GM12878 (cell line): ENCODE data around the gene A1BG. TPM values are rescaled to one million over a fixed set of nuclear protein-coding genes. Genes with fewer than 3 reads are reported as not detected.

ENCODE experiments used
- ATAC-seq: fragments of 200-7000 bp; cut with Tn5 transposase; 3 replicates; pipeline ENCODE4 v1.9.1; 2020; ENCODE audit warnings: mild to moderate bottlenecking, moderate library complexity
- BruUV-seq: library from RNA; stranded (reverse); fragments of 400-500 nt; replicated peaks from 2 replicates; lab custom pipeline; 2021; lab: Mats Ljungman, UMichigan
- CTCF ChIA-PET: fragments of 300-600 bp; sonication (Branson Sonifier 250); formaldehyde crosslinking; extraction: SDS; loops from one replicate; lab custom pipeline; 2021; ENCODE audit warnings: inconsistent platforms; lab: Yijun Ruan, JAX
- POLR2A ChIA-PET: fragments of 350-600 bp; formaldehyde crosslinking; extraction: SDS; loops from one replicate; lab custom pipeline; 2021; ENCODE audit warnings: inconsistent platforms; lab: Charles Lee
- RAD21 ChIA-PET: fragments of 300-600 bp; sonication (Branson Sonifier 250); formaldehyde crosslinking; loops from one replicate; lab custom pipeline; 2023; ENCODE audit warnings: antibody characterized with exemption; ENCODE audit not compliant: unreplicated experiment; lab: Charles Lee
- SMC1A ChIA-PET: fragments of 300-600 bp; sonication (Branson Sonifier 250); formaldehyde crosslinking; loops from one replicate; lab custom pipeline; 2023; ENCODE audit not compliant: unreplicated experiment, uncharacterized antibody; lab: Charles Lee
- DNase-seq: peaks from one replicate; pipeline ENCODE4 v3.0.0-alpha.2; 2011; ENCODE audit warnings: low read depth, low spot score
- FAIRE-seq: peaks from 3 replicates; lab custom pipeline; 2011; peaks lifted over from hg19 to GRCh38; lab: Jason Lieb, UNC
- H2AFZ ChIP-seq: 2 replicates; pipeline ENCODE4 v1.6.0; 2011; ENCODE audit warnings: low read depth, low read length, control low read depth; ENCODE audit not compliant: control insufficient read depth
- H3K27ac ChIP-seq: 2 replicates; pipeline ENCODE4 v1.5.1; 2011; ENCODE audit warnings: control low read depth; ENCODE audit not compliant: control insufficient read depth, insufficient read depth
- H3K27me3 ChIP-seq, 2 experiments: replicated peaks in 1 of 2; 2 replicates each; pipeline versions ENCODE4 v1.6.0 to v1.6.1; 2011; ENCODE audit warnings: low read length in 1 of 2; ENCODE audit not compliant: control insufficient read depth in 2 of 2, insufficient read depth in 2 of 2
- H3K36me3 ChIP-seq, 2 experiments: 2 replicates each; pipeline ENCODE4 v1.5.1; 2011; ENCODE audit warnings: low read length in 1 of 2; ENCODE audit not compliant: control insufficient read depth in 2 of 2, insufficient read depth in 2 of 2
- H3K4me1 ChIP-seq: 2 replicates; pipeline ENCODE4 v1.6.1; 2011; ENCODE audit warnings: mild to moderate bottlenecking, low read length, moderate library complexity, mixed read lengths; ENCODE audit not compliant: control insufficient read depth, insufficient read depth
- H3K4me2 ChIP-seq: 2 replicates; pipeline ENCODE4 v1.6.0; 2011; ENCODE audit warnings: control low read depth; ENCODE audit not compliant: control insufficient read depth, insufficient read depth
- H3K4me3 ChIP-seq: fragments of 200-600 bp; sonication (generic); 2 replicates; pipeline ENCODE4 v1.5.1; 2016
- H3K79me2 ChIP-seq: 2 replicates; pipeline ENCODE4 v1.6.0; 2011; ENCODE audit warnings: low read length; ENCODE audit not compliant: control insufficient read depth, insufficient read depth
- H3K9ac ChIP-seq: 2 replicates; pipeline ENCODE4 v1.8.0; 2011; ENCODE audit warnings: low read length, control low read depth, mixed read lengths; ENCODE audit not compliant: control insufficient read depth, insufficient read depth
- H3K9me3 ChIP-seq: replicated peaks from 3 replicates; pipeline ENCODE4 v1.5.1; 2011; ENCODE audit warnings: mild to moderate bottlenecking, low read length; ENCODE audit not compliant: control insufficient read depth, insufficient read depth
- H4K20me1 ChIP-seq: 2 replicates; pipeline ENCODE4 v1.6.0; 2011; ENCODE audit not compliant: control insufficient read depth, insufficient read depth
- BCL11A ChIP-seq: IDR thresholded peaks from 2 replicates; pipeline ENCODE4 v1.6.1; 2011; ENCODE audit warnings: low read depth, low read length
- CHD1 ChIP-seq: IDR thresholded peaks from 2 replicates; pipeline ENCODE4 v1.6.1; 2012; ENCODE audit warnings: low read depth, low read length, improper control_type of control experiment
- CTCF ChIP-seq, 3 experiments: IDR thresholded peaks in 2 of 3; conservative IDR thresholded peaks in 1 of 3; 2 replicates each; pipeline ENCODE4 v1.5.1; 2011; ENCODE audit warnings: low read depth in 3 of 3, low read length in 3 of 3, mild to moderate bottlenecking in 3 of 3, control low read depth in 2 of 3, moderate library complexity in 2 of 3, inconsistent platforms in 1 of 3, mixed read lengths in 1 of 3; ENCODE audit not compliant: control insufficient read depth in 2 of 3, insufficient read depth in 1 of 3; ENCODE audit errors: extremely low read depth in 1 of 3
- DPF2 ChIP-seq: fragments of 450-650 bp; IDR thresholded peaks from 2 replicates; pipeline ENCODE4 v1.6.1; 2017; ENCODE audit warnings: mild to moderate bottlenecking
- E2F8 ChIP-seq: fragments of 450-650 bp; IDR thresholded peaks from 2 replicates; pipeline ENCODE4 v1.6.1; 2018; ENCODE audit warnings: mild to moderate bottlenecking, low read depth, moderate library complexity; ENCODE audit not compliant: partially characterized antibody
- ELK1 ChIP-seq: IDR thresholded peaks from 2 replicates; pipeline ENCODE4 v1.6.1; 2012; ENCODE audit warnings: low read depth, low read length, improper control_type of control experiment
- GATAD2B ChIP-seq: fragments of 450-650 bp; conservative IDR thresholded peaks from 2 replicates; pipeline ENCODE4 v1.6.1; 2017; ENCODE audit warnings: low read depth, mild to moderate bottlenecking, moderate library complexity
- HDGF ChIP-seq: fragments of 450-650 bp; IDR thresholded peaks from 2 replicates; pipeline ENCODE4 v1.6.1; 2016; ENCODE audit warnings: antibody characterized with exemption
- KAT2A ChIP-seq: conservative IDR thresholded peaks from 2 replicates; pipeline ENCODE4 v1.6.1; 2011; ENCODE audit warnings: low read depth, low read length; ENCODE audit not compliant: control insufficient read depth
- MAX ChIP-seq: IDR thresholded peaks from 2 replicates; pipeline ENCODE4 v1.6.1; 2012; ENCODE audit warnings: low read depth, low read length, improper control_type of control experiment
- PML ChIP-seq: IDR thresholded peaks from 2 replicates; pipeline ENCODE4 v1.6.1; 2012; ENCODE audit warnings: low read length, inconsistent platforms
- RAD51 ChIP-seq: fragments of 450-650 bp; IDR thresholded peaks from 2 replicates; pipeline ENCODE4 v1.6.1; 2016; ENCODE audit warnings: moderate library complexity, mild to moderate bottlenecking, inconsistent platforms
- RCOR1 ChIP-seq: conservative IDR thresholded peaks from 2 replicates; pipeline ENCODE4 v1.6.1; 2012; ENCODE audit warnings: low read depth, low read length, improper control_type of control experiment
- TCF12 ChIP-seq: IDR thresholded peaks from 2 replicates; pipeline ENCODE4 v1.6.1; 2011; ENCODE audit warnings: low read depth, mild to moderate bottlenecking, low read length
- TCF3 ChIP-seq: IDR thresholded peaks from 2 replicates; pipeline ENCODE4 v1.6.1; 2012; ENCODE audit warnings: low read depth, mild to moderate bottlenecking, low read length, borderline replicate concordance; ENCODE audit not compliant: insufficient read depth
- ZSCAN29 ChIP-seq: fragments of 450-650 bp; IDR thresholded peaks from 2 replicates; pipeline ENCODE4 v1.6.1; 2017; ENCODE audit warnings: mild to moderate bottlenecking, moderate library complexity
- WGBS: methylation state at CpG from one replicate; pipeline ENCODE4 v1.1.6; 2016; ENCODE audit warnings: low lambda C conversion rate; ENCODE audit not compliant: insufficient replicate concordance, insufficient coverage; ENCODE audit errors: missing lambda C conversion rate; 5-methylcytosine and 5-hydroxymethylcytosine counted together
- in situ Hi-C: fragments of 300-500 bp; cut with MboI; formaldehyde crosslinking; loops from 9 replicates; pipeline ENCODE4 v1.14.3; 2018; ENCODE audit warnings: mixed read lengths
- intact Hi-C: fragments of 100-400 bp; cut with micrococcal nuclease; formaldehyde crosslinking; loops from one replicate; pipeline ENCODE4 v1.14.2; 2022; ENCODE audit not compliant: unreplicated experiment
- polyA plus RNA-seq, 11 experiments: library from polyadenylated mRNA; depleted of rRNA in 4 of 11; unstranded in 6 of 11; stranded (reverse) in 5 of 11; fragments of >200 nt; fragmentation: Nextera tagmentation in 4 of 11; fragmentation: Illumina TruSeq in 1 of 11; extraction: Ambion mirVana in 4 of 11; extraction: Trizol in 1 of 11; gene quantifications; 1 replicate in 1 of 11; 2 replicates in 10 of 11; pipeline versions ENCODE4 v1.2.1 to v1.2.3, GENCODE V29; 2011 to 2016; ENCODE audit warnings: inconsistent platforms in 2 of 11, missing spikeins in 2 of 11, low read depth in 1 of 11
- total RNA-seq, 4 experiments: library from RNA; depleted of rRNA in 3 of 4; stranded (reverse); fragments of >200 nt in 3 of 4; fragmentation: Illumina TruSeq in 1 of 4; extraction: Trizol in 1 of 4; gene quantifications; 2 replicates each; pipeline versions ENCODE4 v1.2.1 to v1.2.3, GENCODE V29; 2013 to 2021

Gene A1BG
- total and polyA plus RNA-seq, 10 of the 15 experiments (the other 5 are each of a cell fraction or from before 2014, with no cell fraction given): 0.34 to 29.6 (median 11.8) TPM

GRCh38 chr19:58393725-58394033 lies 40.4 kb upstream of the A1BG start:
- no peak for TF ChIP-seq E2F8
- no peak for TF ChIP-seq HDGF
- no peak for TF ChIP-seq TCF12
- no peak for TF ChIP-seq TCF3
- TF ChIP-seq ZSCAN29: no peak
- TF ChIP-seq BCL11A: no peak
- no peak for TF ChIP-seq GATAD2B
- TF ChIP-seq KAT2A: no peak
- TF ChIP-seq RAD51: no peak
- no peak for TF ChIP-seq RCOR1
- no peak for TF ChIP-seq DPF2
- TF ChIP-seq MAX: no peak
- TF ChIP-seq PML: no peak
- no peak for TF ChIP-seq CTCF (IDR thresholded peaks at IDR 0.05 in 2 of 3, conservative IDR thresholded peaks at IDR 0.05 in 1 of 3; ENCODE audit: control insufficient read depth in 2 of 3, extremely low read depth in 1 of 3, insufficient read depth in 1 of 3, low read depth in 3 of 3, low read length in 3 of 3)
- no peak for TF ChIP-seq CHD1
- no peak for TF ChIP-seq ELK1
- TF ChIP-seq, all 136 proteins: peak for 0
- peaks cover 13 to 26% of the 10 kb centered on the region in 2 experiments for H3K36me3 ChIP-seq
- 25% methylated on average over 4 of the region's 4 CpGs for WGBS

More at GRCh38 chr19:58393725-58394033, 40.4 kb upstream of the A1BG start:
- Histone ChIP-seq H3K79me2 (peaks cover 17% of the 10 kb centered on the region), H3K27me3 (no peaks in the 10 kb centered on the region), H3K9me3 (no peaks in the 10 kb centered on the region), H3K27ac (no peak overlapping the region), H3K4me3 (no peak overlapping the region), H3K4me1 (no peaks in the 10 kb centered on the region), H3K9ac (no peak overlapping the region), H2AFZ (no peak overlapping the region), H4K20me1 (peaks cover 6% of the 10 kb centered on the region), H3K4me2 (no peak overlapping the region)
- FAIRE-seq (no peak), DNase-seq (no peak), ATAC-seq (no peak)
- ChIA-PET RAD21 (no interaction called here), SMC1A (no interaction called here), POLR2A (no interaction called here), CTCF (no interaction called here)
- no TSS peak for BruUV-seq
- intact Hi-C loops: no loop called here
- in situ Hi-C loops: no loop called here
